NCI-H345 treated with DMSO at 0.1 percent for 48 hours (cell line): ENCODE data around the gene PIWIL1.

Experiments
- DNase-seq: peaks from one replicate; lab custom pipeline; 2025; ENCODE audit not compliant: unreplicated experiment; lab: John Stamatoyannopoulos, UW

PIWIL1 gene

GRCh38 chr12:130336723-130337487 is 782 bp upstream of the PIWIL1 start:
- peak; percentile 73 for DNase-seq

GRCh38 chr12:130338794-130339601 is 1.3 kb downstream of the PIWIL1 start:
- DNase-seq: no peak

GRCh38 chr12:130339951-130340350 is 2.3 kb downstream of the PIWIL1 start:
- no peak for DNase-seq

DNA sequence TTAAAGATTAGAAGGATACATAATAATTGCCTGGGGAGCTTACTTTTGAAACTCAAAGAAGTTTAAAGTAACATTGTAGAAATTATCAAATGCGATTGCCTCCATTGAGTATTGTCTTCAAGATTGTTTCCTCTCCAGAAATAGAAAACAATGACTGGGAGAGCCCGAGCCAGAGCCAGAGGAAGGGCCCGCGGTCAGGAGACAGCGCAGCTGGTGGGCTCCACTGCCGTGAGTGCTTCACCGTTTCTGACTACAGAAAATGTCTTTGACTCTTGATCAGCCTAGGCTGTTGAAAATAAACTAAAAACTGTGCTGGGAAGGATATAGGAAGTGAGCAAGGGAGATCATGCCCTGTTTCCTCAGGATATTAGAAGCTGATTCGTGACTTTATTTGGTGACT is 4.8 kb downstream of the PIWIL1 start:
- DNase-seq: no peak

DNA sequence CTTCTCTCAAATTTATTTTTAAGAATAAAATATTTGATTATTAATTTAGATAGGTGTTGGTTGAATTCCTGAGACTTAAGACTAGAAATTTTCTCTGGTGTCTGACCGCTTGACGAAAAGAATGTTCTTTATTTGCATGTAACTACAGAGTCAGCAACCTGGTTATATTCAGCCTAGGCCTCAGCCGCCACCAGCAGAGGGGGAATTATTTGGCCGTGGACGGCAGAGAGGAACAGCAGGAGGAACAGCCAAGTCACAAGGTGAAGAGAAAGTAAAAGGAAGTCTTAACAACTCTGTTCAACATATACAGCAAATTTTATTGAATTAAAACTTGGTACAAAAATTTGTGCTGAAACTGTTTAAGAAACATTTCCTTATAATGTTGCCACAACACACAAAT is 5.2 kb downstream of the PIWIL1 start:
- no peak for DNase-seq

DNA sequence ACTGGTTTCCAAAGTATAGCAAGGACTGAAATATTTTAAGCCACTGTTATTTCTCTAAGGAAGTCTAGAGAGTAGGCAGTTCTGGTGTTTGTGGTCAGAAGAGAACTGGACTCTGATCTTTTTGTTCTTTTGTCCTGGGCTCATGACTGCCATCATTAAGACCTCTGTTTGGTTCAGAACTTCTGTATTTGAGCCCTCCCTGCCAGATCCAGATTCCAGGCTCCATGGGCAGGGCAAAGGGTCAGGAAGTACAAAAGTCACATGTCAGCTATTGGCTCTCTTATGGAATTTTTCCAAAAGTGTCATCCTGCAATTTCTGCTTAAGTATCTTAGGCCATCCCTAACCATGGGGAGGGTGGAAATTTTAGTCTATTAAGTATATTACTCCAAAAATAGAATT is 6.8 kb downstream of the PIWIL1 start:
- DNase-seq: no peak

DNA sequence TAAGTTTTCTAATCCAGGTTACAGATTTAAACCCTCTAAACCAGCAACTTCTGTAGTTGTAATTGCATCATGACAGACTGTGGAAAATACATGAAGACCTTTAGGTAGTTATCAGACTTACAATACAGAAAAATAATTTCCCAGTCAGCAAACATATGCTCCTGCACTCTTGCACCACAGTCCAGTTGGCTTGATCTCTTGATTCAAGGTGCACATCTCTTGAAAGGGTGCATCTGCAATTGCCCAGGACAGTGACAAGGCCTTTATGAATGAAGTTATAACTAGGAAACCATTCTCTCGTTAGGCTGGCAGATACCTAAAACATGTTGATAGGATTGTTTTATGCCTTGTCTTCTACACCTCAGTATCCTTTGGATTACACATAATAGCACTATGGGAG is 7.6 kb downstream of the PIWIL1 start:
- DNase-seq: no peak

GRCh38 chr12:130347588-130347987 is 9.9 kb downstream of the PIWIL1 start:
- DNase-seq: no peak

GRCh38 chr12:130350715-130351114 is 13.0 kb downstream of the PIWIL1 start:
- DNase-seq: no peak

DNA sequence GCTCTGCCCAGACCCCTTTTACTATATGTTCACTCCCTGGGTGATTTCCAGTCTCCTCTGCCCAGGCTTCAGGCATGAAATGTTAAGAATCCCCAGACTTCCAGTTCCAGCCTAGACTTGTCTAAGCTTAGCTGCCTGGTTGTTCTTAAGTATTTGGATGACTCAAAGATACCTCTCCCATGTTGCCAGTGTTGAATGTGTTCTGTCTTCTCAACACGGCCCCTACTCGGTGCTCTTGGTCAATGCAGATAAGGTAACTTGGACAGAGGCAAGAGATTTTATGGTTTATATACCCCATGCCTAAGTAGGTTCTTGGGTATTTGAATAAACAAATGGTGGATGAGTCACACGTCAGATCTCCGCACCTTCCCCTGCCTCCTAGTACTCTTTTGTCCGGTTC is 13.6 kb downstream of the PIWIL1 start:
- no peak for DNase-seq

DNA sequence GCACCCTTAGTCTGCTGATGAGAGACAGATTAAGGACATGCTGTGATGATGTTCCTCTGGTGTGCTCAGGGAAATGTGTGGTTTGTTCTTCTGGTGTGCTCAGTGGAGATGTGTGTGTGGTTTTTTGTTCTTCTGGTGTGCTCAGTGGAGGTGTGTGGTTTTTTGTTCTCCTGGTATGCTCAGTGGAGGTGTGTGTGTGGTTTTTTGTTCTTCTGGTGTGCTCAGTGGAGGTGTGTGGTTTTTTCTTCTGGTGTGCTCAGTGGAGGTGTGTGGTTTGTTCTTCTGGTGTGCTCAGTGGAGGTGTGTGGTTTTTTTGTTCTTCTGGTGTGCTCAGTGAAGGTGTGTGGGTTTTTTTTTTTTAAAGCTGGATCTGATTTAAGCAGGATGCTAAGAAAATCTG is 15.4 kb downstream of the PIWIL1 start:
- DNase-seq: no peak

GRCh38 chr12:130354407-130354806 is 16.7 kb downstream of the PIWIL1 start:
- DNase-seq: no peak

GRCh38 chr12:130356222-130356621 is 18.5 kb downstream of the PIWIL1 start:
- no peak for DNase-seq

- peak; percentile 36 for DNase-seq
Measured at GRCh38 chr12:130357241-130357640, 19.6 kb downstream of the PIWIL1 start.

- no peak for DNase-seq
Measured at GRCh38 chr12:130357729-130358330, 20.1 kb downstream of the PIWIL1 start.

DNA sequence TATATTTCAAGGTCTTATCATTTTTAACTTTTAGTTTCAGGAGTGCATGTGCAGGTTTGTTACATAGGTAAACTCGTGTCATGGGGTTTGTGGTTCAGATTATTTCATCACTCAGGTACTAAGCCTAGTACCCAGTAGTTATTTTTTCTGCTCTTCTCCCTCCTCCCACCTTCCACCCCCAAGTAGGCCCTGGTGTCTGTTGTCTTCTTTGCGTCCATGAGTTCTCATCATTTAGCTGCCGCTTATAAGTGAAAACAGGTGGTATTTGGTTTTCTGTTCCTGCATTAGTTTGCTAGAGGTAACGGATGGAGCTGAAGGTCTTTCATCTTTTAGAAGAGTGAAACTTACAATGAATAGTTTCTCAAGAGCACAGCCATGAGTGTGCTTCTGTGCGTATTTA is 24.4 kb downstream of the PIWIL1 start:
- DNase-seq: no peak

GRCh38 chr12:130364578-130364977 is 26.9 kb downstream of the PIWIL1 start:
- DNase-seq: no peak

- no peak for DNase-seq
Measured at GRCh38 chr12:130366159-130366558, 28.5 kb downstream of the PIWIL1 start.

DNA sequence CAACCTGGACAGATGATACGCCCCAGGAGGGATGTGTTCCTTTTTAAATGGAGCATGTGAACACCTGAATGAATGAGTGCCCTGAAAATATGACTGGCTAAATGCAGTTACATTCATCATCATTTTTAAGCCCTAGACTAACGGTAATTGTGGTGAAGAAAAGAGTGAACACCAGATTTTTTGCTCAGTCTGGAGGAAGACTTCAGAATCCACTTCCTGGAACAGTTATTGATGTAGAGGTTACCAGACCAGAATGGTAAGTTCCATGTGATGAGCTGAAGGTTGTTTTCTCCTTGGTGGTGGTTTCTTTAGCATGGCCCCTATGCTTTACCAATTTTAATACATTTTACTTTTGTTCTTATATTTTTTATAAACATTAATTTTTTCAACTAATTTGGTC is 29.3 kb downstream of the PIWIL1 start:
- DNase-seq: no peak

- DNase-seq: no peak
Measured at GRCh38 chr12:130367523-130367922, 29.8 kb downstream of the PIWIL1 start.

GRCh38 chr12:130369816-130370215 is 32.1 kb downstream of the PIWIL1 start:
- no peak for DNase-seq

GRCh38 chr12:130371296-130371695 is 33.6 kb downstream of the PIWIL1 start:
- DNase-seq: no peak
